GM21737 (cell line): Measurements from ENCODE around the gene CLIP1.
"Not testable (repeated sequence)": the region's sequence is repeated elsewhere in the genome, so short reads cannot be mapped to it uniquely, and the experiment has no call there.

ENCODE experiments used
- ATAC-seq: cut with Tn5 transposase; IDR thresholded peaks from one replicate; pipeline ENCODE4 v1.9.1; 2021; ENCODE audit warnings: mild to moderate bottlenecking, moderate library complexity; ENCODE audit not compliant: unreplicated experiment

Gene CLIP1

GRCh38 chr12:122437656-122438121 lies 15.2 kb upstream of the CLIP1 start:
- ATAC-seq, result no peak

GRCh38 chr12:122435186-122435585 lies 12.7 kb upstream of the CLIP1 start:
- ATAC-seq, result no peak

- not testable (repeated sequence) for ATAC-seq
Observed at GRCh38 chr12:122429043-122429442, 6.6 kb upstream of the CLIP1 start.

GRCh38 chr12:122427403-122427802 lies 4.9 kb upstream of the CLIP1 start:
- ATAC-seq, result no peak

GRCh38 chr12:122423258-122424165 lies 1.0 kb upstream of the CLIP1 start:
- no peak for ATAC-seq

- no peak for ATAC-seq
Observed at GRCh38 chr12:122422730-122423257, 325 bp upstream of the CLIP1 start.

- no peak for ATAC-seq
Observed at GRCh38 chr12:122421187-122421820, 1.2 kb downstream of the CLIP1 start.

GRCh38 chr12:122420471-122421162 lies 1.9 kb downstream of the CLIP1 start:
- no peak for ATAC-seq

GRCh38 chr12:122419094-122419493 lies 3.4 kb downstream of the CLIP1 start:
- not testable (repeated sequence) for ATAC-seq

- not testable (repeated sequence) for ATAC-seq
Observed at GRCh38 chr12:122415665-122416064, 6.8 kb downstream of the CLIP1 start.

- no peak for ATAC-seq
Observed at GRCh38 chr12:122413516-122414404, 8.7 kb downstream of the CLIP1 start.

GRCh38 chr12:122412851-122413433 lies 9.5 kb downstream of the CLIP1 start:
- no peak for ATAC-seq

- ATAC-seq, result no peak
Observed at GRCh38 chr12:122411537-122411936, 10.9 kb downstream of the CLIP1 start.

GRCh38 chr12:122407208-122407607 lies 15.3 kb downstream of the CLIP1 start:
- ATAC-seq, result no peak

GRCh38 chr12:122406701-122407164 lies 15.7 kb downstream of the CLIP1 start:
- ATAC-seq, result no peak

- ATAC-seq, result no peak
Observed at GRCh38 chr12:122403831-122404230, 18.6 kb downstream of the CLIP1 start.

- ATAC-seq, result no peak
Observed at GRCh38 chr12:122403115-122403770, 19.2 kb downstream of the CLIP1 start.

GRCh38 chr12:122402264-122402663 lies 20.2 kb downstream of the CLIP1 start:
- no peak for ATAC-seq
